ENCODE measurements around the gene MBTPS2.
"Not testable (repeated sequence)": the region's sequence is repeated elsewhere in the genome, so short reads cannot be mapped to it uniquely, and the experiment has no call there.

MBTPS2 gene

GRCh38 chrX:21863241-21863640 is 23.8 kb downstream of the MBTPS2 start:
- no peak for DNase-seq

DNA sequence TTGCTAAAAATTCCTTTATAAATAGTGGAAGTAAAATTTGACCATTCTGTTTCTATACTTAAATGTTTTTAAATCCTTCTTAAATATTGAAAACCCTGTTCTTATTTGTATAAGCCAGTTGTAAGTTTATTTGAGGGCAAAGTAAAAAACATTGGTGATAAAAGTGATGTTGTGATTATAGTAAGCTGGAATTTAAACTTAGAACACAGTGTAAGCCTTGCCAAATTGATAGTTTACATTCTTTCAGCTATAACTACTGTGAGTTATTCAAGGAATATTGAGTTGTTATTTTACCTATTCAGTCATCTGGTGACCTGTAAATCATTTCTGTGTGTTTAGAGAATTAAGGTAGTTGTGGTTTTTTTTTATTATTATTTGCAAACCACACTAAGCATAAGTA is 26.0 kb downstream of the MBTPS2 start:
- DNase-seq, result no peak

- no peak for DNase-seq
Observed at GRCh38 chrX:21870494-21870893, 31.1 kb downstream of the MBTPS2 start.

GRCh38 chrX:21873063-21873775 is 33.8 kb downstream of the MBTPS2 start:
- DNase-seq, result no peak

- DNase-seq, result not testable (repeated sequence)
Observed at GRCh38 chrX:21874182-21874581, 34.8 kb downstream of the MBTPS2 start.

DNA sequence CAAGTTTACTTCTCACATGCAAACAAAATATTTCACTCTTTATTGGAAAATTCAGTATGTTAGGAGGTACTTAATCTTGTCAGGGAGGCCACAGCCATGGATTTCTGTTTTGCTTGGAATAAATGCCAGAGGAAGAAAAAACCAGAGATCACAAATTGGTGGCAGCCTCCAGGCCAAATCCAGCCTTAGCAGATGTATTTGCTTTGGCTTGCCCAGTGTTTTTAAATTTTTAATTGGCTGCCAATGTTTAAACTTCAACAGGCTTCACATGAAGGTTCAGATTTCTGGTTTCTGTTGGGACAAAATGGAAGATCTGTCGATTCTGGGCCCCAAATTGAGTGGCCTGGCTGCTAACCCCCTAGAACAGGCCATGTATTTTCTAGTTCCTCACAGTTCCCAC is 35.6 kb downstream of the MBTPS2 start:
- no peak for DNase-seq

- no peak for DNase-seq
Observed at GRCh38 chrX:21881881-21882574, 42.6 kb downstream of the MBTPS2 start.

DNA sequence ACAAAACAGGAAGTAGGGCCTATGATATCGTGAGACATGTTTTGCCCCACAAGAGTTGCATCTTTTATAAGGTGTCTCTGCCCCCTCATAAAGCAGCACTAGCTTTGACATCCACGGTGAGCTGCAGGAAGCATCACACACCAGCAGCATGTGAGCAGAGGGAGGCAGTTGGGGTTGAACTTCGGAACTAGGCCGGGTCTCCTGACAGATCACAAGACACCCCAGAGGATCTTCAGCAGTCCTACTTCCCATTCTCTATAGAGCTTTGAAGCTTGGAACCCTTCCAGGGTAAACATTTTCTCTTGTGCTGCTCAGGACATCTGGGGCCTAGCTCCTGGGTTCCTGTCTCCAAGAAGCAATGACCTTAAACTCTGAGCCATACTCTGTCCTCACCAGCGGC is 43.8 kb downstream of the MBTPS2 start:
- DNase-seq, result no peak

- DNase-seq, result no peak
Observed at GRCh38 chrX:21885568-21885967, 46.2 kb downstream of the MBTPS2 start.

DNA sequence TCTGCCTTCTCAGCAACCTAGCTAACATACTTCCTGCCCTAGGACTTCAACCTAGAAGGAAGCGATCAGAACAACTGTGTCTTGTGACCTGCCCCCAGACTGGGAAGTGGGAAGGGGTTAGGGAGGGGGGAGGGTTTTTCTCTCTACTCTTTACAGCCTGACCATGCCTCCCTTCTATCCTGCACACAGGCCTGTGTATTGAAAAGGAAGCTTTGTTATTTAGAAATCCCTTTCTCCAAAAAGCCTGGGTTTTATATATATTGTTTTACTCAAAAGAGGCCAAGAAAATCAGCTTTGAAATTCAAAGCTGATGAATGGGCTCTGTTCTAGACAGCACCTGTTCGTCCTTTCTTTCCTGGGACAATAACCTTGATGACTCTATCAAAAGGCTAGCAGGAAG is 65.9 kb downstream of the MBTPS2 start:
- DNase-seq, result no peak

- no peak for DNase-seq
Observed at GRCh38 chrX:21905953-21906352, 66.5 kb downstream of the MBTPS2 start.

GRCh38 chrX:21907260-21907659 is 67.8 kb downstream of the MBTPS2 start:
- no peak for DNase-seq

- no peak for DNase-seq
Observed at GRCh38 chrX:21911481-21911880, 72.1 kb downstream of the MBTPS2 start.

DNA sequence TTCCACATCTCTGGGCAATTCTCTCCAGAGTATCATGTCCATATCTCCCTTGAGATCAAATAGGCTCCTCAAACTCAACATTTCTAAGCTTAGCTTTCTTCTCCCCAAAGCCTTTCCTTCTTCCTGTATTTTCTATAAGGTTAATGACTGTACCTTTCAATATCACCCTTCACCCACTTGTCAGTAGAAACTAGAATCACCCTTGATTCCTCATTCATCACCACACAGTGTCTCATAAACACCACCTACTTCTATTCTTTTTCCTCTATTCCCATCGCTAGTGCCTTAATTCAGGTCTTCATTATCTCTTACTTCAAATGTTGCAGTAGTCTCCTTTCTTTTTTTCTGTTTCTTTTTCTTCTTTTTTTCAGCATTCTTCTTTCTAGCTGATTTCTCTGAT is 72.8 kb downstream of the MBTPS2 start:
- DNase-seq, result no peak

DNA sequence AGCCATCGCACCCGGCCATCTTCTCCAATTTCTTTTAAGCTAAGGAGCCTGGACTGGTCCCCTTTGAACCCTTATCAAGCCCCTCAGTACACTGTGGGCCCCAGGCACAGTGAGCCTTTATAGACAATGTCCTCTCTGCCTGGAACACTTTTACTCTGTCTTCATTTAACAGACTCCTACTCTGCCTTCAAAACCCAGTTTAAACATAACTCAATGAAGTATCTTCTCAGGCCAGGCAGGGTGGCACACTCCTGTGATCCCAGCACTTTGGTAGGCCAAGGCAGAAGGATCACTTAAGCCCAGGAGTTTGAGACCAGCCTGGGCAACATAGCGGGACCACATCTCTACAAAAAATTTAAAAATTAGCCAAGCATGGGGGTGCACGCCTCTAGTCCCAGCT is 73.6 kb downstream of the MBTPS2 start:
- no peak for DNase-seq

GRCh38 chrX:21926116-21926515 is 86.7 kb downstream of the MBTPS2 start:
- DNase-seq, result no peak

GRCh38 chrX:21926527-21927278 is 87.3 kb downstream of the MBTPS2 start:
- no peak for DNase-seq

DNA sequence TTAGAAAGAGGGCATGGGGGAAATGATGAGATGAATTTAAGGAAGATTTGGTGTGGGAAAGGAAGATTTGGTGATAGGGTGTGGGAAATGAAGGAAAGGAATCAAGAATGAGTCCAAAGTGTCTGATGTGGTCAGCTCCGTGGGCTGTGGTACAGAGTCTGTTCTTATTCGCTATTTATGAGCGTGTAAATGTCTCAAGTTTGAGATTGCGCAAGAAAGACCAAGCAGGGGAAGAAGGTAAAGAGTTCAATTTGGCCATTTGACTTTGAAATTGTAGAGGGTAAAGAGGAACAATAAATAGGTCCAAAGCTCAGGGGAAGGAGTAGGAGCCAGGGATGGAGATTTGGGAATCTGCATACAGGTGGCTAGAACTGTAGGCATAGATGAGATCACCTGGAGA is 89.8 kb downstream of the MBTPS2 start:
- DNase-seq, result no peak

GRCh38 chrX:21930986-21931385 is 91.6 kb downstream of the MBTPS2 start:
- no peak for DNase-seq

DNA sequence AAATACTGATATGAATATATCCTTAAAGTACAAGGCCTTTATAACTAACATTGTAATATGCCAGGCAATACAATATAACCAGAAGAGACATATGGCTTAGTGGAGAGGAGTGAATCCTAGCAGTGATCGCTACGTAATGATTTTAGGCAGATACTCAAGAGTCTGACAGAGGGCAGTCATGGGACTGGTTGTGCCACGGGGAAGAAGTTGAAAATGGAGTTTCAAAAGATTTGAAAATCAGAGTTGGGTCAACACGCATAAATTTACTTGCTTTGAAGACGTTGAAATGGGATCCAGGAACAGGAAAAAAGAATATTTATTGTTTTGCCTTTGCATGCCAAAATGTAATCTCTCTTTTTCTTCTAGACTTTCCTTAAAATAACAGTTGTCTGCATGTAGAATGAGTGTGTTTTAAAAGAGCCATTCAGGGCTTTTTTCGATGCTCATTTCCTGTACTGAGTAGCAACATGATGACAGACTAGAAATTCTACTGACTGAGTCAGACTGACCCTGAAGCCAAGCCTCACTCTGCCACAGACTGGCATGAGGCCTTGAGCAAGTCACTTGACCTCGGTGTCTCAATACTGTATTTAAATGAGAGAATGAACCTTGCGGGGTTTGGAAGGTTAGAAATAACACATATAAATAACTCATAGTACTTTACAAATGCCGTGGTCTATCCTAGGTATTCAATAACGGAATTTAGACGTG is 93.0 kb downstream of the MBTPS2 start:
- no peak for DNase-seq

DNA sequence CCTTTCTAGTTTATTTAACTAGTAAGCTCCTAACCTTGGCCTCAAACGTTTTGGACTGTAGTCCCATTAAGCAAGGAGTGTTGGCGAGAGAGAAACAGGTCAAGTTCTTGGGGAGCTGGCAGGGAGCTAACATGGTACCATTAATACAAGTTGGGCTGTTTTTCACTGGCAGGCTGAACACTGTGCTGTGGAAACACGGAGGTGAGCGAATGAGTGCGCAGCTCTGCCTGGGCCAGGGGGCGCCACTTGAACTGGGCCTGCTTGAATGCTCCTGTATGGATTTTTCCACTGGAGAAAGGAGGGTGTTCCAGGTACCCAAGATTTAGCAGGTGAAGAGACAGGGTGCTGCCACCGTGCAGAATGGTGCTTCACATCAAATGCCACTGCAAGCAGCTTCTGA is 93.7 kb downstream of the MBTPS2 start:
- DNase-seq, result no peak

- no peak for DNase-seq
Observed at GRCh38 chrX:21934414-21934813, 95.0 kb downstream of the MBTPS2 start.
